NCI-H146 treated with DMSO at 0.1 percent for 48 hours (cell line): ENCODE data around the gene CWC22.
"Not testable (repeated sequence)": the region's sequence is repeated elsewhere in the genome, so short reads cannot be mapped to it uniquely, and the experiment has no call there.

Source experiments
- DNase-seq: peaks from one replicate; lab custom pipeline; 2025; ENCODE audit not compliant: unreplicated experiment; lab: John Stamatoyannopoulos, UW

Gene CWC22

DNA sequence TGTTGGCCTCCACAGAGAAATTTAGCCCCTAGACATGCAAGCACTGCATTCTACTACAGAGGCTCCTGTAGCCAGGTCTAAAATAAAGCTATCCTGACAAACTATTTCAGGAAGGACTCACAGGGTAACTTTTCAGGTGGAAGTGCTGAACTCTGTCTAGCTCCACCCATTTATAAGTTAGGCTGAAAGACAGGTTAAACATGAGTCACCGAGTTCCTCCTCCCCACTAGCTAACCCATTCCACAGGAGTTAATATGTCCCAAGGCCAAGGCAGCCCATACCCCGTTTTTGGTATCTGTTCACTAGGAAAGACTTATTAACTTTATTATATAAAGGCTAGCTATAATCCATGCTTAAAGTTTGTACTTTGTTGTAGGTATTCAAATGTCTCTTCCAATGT is 3.5 kb downstream of the CWC22 start:
- no peak for DNase-seq

DNA sequence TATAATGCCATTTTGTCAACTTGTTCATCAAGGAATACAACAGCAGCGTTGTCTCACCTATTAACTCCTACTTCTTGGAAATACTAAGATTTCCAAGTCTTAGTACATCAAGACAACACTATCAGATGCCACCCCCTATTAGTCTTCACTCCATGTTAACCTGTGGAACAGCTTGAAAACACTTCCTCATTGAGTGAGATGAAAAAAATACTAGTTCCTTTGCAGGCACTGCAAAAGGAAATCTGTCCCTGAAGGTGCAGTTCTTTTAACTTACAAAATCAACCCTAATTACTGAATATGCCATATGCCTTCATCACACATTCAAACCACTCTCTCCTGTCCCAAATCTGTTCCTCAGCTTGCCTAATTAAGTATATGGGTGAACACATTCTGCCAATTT is 4.0 kb downstream of the CWC22 start:
- no peak for DNase-seq

DNA sequence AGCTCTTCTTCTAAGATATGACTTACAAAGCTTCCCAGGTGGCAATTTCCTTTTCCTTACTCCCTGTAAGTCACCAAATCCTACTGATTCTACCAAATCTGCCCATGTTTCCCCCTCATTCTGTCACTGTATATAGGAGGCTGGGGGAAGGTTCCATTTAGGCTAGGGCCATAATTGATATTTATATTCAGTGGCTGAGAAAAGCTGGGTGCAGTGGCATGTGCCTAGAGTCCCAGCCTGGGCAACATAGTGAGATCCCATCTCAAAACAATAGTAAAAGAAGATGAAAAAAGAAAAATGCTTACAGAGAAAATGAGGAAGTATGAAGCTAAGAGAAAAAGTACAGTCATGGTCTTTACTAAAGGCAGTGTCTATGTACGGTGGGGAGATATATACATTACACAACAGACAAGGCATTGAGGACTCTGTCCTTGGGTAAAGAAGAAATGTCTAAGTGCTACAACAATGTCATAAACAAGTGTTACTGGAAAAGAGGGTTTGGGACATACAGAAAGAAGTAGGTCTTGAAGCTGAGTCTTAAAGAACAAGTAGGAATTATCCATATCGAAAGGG is 4.8 kb downstream of the CWC22 start:
- DNase-seq = no peak

DNA sequence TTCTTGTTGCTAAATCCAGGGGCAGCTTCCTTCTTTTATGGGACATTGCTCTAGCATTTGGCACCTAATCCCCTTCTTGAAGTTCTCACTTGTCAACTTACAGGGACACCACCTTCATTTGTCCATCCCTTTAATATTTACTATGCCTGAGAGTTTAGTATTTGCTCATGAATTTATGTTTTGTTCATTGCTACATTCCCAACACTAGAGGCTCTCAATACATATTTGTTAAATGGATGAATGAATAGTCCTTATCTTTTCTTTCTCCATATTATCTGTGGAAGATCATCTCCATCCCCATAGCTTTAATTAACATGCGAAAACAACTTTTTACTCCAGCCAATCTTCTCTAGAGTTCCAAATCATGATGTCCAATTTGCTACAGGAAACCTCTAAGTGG is 5.4 kb downstream of the CWC22 start:
- no peak for DNase-seq

DNA sequence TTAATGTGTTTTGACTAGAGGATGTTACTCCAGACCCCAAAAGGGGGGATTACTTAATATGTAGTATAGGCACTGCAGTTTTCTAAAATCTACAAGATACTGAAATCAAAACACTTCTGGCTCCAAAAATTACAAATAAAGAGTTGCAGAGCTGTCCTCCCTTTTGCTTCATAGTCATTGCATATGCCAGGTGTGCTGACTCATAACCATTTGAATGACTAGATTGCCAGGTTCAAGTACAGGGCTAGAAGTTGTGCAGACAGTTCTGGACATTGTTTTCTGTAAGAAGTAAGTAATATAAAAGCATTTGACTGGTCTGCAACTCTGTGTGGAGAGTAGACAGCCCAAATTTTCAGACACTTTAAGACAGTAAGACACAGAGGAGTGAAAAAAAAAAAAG is 6.7 kb downstream of the CWC22 start:
- DNase-seq = no peak

GRCh38 chr2:179999000-179999399 is 8.1 kb downstream of the CWC22 start:
- no peak for DNase-seq

DNA sequence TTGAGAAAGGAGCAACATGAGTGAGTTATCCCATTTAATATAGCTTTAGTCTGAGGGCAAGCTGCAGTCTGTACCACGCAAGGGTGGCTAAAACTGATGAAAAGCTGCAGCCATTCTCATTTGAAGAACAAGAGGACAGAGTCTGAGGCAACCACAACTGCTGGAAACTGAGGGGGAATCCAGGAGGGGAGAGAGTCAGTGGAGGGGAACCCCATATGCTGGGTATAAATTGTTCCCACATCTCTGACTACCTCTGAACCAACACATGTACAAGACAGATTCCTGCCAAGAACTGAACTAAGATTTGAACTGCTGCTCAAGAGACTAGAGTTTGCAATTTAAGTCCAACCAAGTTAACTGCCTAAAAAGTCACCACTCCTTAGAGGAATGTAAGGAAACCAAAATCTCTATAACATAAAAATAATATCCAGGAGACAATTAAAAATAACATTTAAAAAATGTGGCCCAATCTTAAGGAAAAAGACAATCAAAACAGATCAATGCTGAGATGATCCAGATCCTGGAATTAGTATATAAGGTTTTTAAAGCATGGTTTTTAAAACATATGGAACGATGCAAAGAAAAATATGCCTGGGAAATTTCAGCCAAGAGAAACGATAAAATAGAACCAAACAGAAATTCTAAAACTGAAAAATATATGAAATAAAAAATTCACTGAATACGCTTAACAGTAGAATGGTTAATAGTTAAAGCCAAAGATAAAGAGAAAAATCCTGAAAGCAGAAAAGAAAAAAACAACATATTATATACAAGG is 11.2 kb downstream of the CWC22 start:
- no peak for DNase-seq

GRCh38 chr2:179991344-179991743 is 15.8 kb downstream of the CWC22 start:
- no peak for DNase-seq

- DNase-seq = no peak
These were observed 16.3 kb downstream of the CWC22 start for GRCh38 chr2:179990676-179991317.

DNA sequence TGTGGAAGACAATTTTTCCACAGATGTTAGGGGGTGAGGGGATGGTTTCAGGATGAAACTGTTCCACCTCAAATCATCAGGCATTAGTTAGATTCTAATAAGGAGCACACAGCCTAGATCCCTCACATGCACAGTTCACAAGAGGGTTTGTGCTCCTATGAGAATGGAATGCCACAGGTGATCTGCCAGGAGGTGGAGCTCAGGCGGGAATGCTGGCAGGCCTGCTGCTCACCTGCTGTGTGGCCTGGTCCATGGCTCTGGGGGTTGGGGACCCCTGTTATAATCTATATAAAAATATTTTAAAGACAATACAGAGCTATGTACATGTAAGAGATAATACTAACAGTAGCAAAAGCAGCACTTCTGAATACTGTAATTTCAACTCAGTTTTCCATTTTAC is 19.2 kb downstream of the CWC22 start:
- DNase-seq = no peak

GRCh38 chr2:179985163-179985820 is 21.8 kb downstream of the CWC22 start:
- no peak for DNase-seq

GRCh38 chr2:179983250-179983932 is 23.7 kb downstream of the CWC22 start:
- DNase-seq = no peak

GRCh38 chr2:179981085-179981484 is 26.0 kb downstream of the CWC22 start:
- DNase-seq = no peak

- DNase-seq = no peak
These were observed 32.3 kb downstream of the CWC22 start for GRCh38 chr2:179974761-179975160.

DNA sequence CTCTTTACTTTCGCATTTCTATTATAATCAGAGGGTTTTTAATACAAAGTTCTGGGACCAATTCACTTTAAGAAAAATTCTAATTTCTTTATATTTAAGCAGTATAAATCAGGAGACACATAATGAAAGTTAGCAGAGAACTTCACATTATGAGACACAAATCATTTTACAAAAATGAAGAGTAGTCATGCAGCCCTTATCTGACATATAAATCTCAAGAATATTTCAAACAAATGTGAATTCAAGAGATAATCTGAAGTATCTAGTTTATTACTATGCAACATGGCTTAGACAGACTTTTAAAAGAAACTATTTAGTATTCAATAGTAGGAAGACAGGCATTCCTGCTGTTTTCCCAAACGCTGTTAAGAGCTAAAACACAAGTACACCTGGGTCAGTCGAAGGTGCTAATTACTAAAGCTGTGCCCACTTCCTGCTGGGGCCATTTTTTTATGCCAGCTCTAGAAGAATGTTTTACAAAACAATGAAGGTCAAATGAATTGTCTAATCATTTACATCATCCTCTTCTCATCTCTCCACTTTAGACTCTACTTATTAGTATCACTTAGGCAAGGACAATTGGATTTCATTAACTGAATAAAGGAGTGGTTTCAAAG is 40.2 kb downstream of the CWC22 start:
- DNase-seq = no peak

GRCh38 chr2:179965291-179966258 is 41.5 kb downstream of the CWC22 start:
- no peak for DNase-seq

DNA sequence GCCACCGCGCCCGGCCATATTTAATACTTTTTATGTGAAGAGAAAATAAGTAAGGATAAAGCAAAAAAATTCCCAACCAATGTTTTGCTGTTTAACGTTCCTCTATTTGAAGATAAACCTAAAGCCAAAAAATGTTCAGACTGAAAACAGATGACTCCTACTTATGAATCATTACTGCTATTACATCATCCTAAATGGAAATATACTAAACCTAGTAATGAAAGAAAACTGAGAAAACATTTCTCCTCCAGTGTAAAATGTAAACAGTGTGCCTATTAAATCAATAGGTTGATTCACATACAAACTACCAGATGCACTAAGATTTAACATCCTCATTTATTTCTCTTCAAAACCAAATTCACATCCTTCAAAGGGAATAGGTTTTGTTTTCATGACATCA is 43.5 kb downstream of the CWC22 start:
- no peak for DNase-seq

DNA sequence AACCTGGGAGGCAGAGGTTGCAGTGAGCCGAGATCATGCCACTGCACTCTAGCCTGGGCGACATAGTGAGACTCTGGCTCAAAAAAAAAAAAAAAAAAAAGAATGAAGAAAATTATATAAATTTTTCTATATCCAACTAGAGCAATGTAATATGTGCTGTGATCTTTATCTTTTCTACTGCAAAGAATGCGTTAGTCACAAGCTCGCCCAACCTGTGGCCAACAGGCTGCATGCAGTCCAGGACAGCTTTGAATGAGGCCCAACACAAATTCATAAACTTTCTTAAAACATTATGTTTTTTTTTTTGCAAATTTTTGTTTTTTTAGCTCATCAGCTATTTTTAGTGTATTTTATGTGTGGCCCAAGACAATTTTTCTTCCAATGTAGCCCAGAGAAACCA is 48.8 kb downstream of the CWC22 start:
- DNase-seq = not testable (repeated sequence)

- no peak for DNase-seq
These were observed 53.1 kb downstream of the CWC22 start for GRCh38 chr2:179954026-179954425.

DNA sequence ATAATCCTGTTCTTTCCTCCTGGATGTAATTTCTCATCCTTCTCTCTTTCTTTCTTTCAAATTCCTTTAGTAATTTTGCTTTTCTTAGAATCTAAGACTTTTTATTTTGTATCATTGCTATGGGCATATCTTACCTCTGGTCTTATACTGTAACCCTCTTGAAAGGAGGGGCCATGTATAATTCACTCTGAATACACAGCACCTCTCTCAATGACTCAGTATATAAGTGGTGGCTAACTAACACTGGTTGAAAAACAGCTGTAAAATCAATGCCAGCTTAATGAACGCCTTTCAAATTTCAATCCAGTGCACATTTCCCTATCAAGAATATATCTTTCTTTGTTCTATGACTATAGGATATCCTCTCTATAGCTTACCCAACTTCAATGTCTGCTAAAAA is 53.7 kb downstream of the CWC22 start:
- DNase-seq = no peak
